Retina (tissue), 1 donor: ENCODE results near the gene CDH23.

Experiments used
- DNase-seq: peaks from one replicate; pipeline ENCODE4 v3.0.0-alpha.2; 2016

Gene CDH23

DNA sequence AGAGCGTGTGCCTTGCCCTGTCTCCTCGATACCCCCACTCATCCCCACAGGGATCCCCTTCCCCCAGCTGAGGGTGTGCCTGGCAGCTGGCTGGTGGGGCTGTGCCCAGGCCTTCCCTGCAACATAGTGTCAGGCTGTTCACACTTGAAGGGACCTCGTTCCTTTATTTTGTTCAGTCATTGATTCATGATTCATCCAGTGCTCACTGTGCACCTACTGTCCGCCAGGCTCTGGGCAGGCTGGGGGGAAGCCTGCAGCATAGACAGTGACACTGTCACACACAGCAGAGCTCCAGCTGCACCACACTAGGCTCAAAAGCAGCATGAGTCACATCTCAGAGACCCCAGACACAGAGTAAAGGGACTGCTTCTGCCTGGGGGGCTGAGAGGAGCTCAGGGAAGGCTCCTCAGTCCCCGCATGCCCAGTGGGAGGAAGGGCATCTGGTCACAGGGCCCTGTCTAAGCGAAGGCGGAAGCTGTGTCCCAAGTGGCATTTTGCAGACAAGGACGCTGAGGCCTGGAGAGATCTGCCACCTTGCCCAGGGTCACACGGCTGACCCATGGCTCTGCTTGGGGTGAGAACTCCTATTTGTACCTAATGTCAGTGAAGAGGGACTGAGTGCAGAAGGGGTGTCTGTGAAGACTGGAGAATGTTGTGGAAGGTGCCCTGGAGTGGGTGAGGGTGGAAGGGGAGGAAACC lies 27.9 kb downstream of the CDH23 start:
- DNase-seq: no peak

DNA sequence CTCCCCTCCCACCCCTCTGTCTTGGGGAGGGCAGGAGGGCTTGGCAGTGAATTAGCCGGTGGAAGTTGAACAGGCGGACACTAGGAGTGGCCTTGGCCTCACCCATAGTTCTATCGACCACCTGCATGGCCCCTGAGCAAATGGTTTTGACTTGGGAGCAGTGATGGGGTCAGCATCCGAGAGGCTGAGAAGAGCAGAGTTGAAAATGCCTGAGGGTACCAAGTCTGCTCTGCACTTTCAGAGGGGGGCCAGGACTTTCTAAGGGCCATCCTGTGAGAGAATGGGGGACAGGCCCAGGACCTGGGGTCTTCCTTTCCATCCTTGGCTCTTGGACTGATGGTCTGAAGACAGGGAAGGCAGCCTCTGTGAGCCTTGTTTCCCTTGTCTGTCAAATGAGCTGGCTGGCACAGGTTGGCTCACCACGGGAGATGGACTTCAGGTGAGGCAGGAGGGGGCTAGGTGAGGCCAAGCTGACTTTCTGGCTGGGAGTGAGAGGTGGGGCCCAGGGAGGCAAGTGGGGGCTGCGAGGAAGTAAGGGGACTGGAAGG lies 29.4 kb downstream of the CDH23 start:
- DNase-seq: no peak

DNA sequence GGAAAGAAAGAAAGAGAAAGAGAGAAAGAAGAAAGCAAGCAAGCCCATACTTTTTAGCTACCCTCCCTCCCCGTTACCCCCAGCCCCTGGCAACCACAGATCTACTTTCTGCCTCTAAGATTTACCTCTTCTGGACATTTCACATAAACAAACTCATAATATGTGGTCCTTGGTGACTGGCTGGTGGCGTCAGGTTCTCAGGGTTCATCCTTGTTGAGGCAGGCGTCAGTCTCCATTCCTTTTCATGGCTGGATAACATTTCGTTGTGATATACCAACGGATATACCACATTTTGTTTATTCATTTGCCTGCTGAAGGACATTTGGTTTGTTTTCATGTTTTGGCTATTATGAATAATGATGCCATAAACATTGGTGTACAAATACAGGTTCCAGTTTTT lies 30.5 kb downstream of the CDH23 start:
- no peak for DNase-seq

DNA sequence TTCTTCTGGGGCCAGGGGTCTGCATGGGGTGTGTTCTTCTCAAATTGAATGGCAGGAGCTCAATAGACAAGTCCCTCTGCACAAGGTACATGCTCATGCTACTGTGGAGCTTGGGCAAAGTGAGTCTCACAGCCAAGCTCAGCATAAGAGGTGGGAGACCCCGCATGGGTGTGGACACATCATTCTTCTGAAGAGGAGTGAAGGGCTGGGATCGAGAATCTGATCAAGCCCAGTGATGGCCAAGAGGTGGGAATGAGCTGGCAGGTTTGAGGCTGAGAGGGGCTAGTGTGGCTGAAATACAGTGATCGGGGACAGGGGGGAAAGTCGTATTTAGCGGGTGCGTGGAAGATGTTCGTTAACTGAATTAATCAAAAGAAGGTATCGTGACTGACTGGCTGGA lies 32.6 kb downstream of the CDH23 start:
- no peak for DNase-seq

DNA sequence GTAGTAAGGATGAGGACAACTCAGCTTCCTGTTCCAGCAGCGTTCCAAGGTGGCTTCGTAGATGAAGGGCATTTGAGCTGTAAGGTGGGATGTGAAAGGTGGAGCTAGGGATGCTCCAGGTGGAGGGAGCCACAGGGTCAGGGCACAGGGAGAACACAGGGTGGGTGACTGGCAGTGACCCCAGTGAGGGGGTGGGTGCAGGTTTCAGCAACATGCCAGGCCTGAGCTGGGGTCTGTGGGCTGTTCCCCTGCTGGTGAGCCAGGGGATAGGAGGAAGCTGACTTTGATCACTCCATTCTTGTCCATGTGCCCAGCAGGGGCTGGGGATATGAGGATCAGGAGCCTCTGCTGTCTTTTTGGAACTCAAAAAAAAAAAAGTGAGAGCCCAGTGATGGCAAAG lies 33.2 kb downstream of the CDH23 start:
- no peak for DNase-seq

DNA sequence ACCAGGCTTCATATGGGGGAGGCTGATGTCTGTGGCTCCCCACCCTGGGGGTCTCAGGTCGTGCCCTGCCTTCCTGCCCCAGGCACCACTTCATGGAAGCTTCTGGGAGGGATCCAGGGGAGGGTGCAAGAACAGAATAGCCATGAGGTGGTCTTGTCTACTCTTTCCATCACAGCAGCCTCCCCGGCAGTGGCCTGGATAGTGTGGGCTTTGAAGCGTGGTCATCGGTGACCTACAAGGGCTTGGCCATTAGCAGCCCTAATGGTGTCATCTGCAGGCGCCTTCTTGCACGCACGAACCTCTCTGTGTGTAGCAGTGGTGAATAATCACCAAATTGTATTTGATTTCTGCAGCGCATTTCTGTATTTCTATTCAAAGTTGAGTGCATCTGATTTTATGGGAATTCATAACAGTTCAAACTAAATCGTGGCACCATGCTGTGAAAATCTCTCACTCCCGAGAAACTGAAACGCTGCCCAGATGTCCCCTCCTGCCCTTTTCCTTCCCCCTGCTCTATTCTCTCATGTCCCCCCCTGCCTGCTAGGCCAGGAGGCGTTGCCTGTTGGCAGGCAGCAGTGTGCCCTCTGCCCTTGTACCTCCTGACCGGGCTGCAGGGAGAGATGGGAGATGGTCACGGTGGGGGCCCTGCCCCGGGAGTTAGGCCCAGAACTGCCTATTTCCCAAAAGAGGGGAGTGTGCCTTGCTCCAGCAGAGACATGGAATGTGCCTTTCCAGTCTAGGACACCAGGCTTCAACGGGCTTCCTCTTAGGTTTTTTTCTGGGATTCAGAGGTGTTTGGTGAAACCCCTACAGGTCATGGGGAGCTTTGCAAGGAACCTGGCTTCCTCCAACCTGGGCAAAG lies 34.8 kb downstream of the CDH23 start:
- DNase-seq: peak; percentile 73

DNA sequence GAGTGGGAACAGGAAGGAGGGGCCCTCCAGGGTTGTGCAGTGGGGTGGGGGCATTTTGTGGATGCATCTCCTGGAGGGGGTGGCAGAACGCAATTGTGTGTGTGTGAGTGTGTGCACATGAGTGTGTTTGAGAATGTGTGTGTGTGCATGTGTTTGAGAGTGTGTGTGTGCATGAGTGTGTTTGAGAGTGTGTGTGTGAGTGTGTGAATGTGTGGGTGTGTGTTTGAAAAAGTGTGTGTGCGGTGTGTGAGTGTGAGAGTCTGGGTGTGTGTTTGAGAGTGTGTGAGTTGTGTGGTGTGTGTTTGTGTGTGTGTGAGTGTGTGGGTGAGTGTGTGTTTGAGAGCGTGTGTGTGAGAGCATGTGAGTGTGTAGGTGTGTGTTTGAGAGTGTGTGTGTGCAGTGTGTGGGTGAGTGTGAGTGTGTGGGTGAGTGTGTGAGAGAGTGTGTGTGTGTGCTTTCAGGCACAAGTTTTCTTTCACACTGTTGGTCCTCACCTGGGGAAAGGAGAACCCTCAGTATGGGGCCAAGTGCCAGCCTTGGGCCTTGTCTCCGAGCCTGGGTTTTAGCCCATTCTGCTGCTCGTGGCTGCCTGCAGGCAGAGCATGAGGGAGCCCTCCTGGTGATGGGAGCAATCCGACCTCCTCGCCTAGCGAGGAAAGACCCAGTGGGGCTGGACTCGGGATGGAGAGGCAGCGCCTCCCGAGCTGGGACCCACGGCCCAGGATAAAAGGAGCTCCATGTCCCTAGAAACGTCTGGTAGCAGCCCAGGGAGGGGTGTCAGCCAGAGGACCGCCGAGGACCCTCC lies 35.6 kb downstream of the CDH23 start:
- no peak for DNase-seq

DNA sequence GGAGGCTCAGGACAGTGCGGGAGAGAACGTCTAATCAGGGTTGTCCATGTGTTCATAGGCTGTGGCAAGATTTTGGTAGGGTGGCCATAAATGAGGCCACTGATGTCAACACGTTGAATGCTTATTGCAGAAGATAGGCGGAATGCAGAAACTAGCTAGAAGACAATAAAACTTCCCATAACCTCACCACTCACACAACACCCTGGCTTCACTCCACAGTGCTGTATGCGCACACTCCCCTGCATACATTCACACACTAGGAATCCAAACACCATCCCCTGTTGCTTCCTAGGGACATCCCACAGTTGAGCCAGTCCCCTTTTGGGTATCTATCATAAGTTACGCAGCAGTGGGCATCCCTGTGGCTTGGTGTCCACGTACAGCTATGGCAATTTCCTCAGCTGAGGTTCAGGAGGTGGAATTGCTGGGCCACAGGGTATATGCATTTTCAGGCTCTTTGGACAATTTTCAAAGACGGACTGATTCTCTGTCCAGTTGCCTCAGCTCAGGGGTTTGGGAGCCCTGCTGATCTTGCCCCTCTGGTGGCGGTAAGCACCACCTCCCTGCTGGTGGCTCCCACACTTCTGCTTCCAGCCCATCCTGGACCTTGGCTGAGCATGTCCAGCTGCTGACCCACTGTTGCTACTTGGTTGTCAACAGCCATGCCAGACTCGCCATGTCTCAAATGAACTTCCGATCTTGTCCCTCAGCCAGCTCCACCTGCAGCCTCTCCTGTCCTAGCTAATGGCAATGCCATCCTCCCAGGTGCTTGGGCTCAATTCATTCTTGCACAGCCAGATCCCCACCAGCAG lies 36.4 kb downstream of the CDH23 start:
- no peak for DNase-seq

DNA sequence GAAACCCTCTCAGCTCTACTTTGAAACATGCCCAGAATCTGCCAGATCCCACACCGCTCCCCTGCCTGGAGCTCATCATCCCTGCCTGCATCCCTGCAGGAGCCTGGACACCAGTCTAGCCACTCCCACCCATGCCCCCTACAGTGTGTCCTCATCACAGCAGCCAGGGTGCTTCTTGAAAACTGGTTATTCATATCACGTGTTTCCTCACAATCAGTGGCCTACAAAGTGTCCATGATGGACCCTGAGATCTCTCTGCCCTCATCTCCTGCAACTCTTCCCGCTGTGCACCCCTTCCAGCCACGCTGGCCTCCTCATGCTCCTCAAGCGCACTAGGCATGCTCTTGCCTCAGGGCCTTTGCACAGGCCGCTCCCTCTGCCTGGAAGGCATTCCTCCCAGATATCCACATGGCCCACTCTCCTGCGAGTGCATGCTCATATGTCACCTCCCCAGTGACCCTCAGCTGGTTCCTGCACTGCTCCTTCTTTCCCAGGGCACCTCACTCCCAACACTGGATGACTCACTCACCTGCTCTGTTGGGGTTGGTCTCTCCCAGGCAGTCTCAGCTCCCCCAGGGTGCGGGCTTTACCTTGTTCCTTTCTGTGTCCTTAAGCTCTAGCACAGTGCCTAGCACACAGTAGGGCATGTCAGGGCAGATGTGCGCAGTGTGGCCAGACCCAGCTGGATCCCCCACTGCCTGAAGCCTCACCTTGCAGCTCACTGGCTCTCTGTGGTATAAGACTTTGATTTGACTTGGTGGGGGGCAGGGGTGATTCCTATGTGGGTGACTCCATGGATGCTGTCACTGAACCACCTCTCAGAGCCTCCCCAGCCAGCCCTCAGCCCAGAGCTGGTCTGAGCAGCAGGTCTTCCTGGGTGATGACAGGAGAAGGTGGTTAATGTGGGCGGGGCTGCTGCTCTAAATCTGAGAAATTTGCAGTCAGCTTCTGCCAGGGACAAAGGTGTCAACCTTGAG lies 37.3 kb downstream of the CDH23 start:
- DNase-seq: no peak

DNA sequence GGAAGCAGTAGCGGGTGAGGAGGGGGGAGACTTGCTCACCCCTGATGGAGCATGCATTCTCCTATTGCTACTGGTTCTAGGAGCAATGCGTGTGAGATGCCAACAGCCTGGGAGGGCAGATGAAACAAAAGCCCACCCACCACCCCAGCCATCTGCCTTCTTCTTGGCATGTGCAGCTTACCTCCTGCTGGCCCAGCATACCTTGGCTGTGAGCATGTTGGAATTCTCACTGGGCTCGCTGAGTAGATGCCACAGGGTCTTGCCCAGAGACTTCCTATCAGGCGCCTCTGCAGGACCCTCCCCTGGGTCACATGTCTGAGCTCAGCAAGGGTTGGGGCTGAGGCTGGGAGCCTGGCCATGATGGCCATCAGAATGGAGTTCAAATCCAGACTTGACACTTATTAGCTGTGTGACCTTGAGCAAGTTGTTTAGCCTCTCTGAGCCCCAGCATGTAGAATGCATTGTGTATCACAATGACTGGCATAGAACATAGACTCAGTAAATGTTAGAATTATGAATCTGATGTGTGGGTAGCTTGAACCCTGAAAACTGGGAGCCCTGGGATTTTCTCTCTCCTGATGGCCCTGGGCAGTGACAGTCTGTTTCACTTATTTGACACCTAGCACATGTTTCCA lies 38.2 kb downstream of the CDH23 start:
- no peak for DNase-seq

DNA sequence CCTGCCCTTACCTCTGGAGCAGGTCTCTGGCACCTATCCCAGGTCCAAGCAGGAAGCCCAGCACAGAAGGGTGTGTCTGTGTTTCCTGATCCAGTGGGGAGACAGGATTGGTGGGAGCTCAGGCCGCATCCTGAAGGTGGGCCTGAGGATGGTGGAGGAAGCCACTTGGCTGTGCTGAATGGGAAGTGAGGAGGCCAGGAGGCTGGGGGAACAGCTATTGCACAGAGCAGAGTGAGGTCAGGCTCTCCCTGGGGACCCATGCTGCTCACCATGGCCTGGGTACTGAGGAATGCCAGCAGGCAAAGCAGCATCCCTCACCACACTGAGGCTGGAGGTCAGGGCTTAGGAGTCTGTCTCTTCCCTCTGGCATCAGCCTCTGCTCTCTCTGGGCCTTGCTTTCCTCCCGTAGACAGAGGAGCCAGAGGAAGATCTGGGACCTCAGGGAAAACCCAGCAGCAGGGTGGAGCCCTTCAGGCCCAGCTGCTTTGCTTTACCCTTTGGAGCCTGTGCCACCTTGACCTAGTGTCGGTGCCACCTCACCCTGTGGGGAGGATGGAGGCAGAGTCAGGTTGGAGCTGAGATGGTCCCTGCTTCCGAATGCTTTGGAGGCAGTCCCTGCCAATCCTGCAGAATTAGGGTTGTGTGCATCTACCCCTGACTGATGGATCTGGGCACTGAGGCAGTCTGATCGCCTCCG lies 39.0 kb downstream of the CDH23 start:
- no peak for DNase-seq

DNA sequence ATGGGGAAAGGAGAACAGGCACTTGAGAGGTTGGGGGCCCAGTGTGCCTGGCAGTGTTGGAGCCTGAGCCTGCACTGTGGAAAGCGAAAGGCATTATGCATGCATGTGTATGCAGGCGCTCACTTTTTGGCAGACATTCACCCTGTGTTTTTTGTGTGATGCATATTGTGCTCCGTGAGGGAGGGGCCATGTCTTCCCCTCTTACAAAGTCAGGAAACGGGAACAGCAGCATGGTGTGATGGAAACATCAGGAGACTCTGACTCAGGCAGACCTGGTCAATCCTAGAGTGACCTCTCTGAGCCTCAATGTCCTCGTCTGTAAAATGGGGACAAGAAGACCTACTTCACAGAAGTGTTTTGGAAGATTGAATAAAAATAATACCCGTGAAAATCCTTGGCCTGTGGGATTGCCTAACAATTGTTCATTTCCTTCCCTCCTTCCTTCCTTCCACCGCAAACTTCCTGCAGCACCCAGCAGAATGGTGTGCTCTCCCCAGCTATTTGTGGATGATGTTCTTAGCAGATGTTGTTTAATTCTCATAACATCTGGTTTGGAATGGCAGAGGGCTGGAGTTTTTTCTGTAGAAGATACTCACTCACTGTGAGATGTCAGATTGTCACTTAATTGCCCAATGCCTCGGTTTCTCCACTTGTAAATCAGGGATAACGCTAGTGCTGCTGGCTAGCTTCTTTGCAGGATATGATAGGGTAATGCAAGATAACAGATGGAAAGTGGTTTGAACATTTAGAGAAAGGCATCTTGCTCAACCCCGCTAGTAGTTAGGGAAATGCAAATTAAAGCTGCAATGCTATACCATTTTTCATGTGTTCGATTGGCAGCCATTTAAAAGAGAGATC lies 39.8 kb downstream of the CDH23 start:
- no peak for DNase-seq

DNA sequence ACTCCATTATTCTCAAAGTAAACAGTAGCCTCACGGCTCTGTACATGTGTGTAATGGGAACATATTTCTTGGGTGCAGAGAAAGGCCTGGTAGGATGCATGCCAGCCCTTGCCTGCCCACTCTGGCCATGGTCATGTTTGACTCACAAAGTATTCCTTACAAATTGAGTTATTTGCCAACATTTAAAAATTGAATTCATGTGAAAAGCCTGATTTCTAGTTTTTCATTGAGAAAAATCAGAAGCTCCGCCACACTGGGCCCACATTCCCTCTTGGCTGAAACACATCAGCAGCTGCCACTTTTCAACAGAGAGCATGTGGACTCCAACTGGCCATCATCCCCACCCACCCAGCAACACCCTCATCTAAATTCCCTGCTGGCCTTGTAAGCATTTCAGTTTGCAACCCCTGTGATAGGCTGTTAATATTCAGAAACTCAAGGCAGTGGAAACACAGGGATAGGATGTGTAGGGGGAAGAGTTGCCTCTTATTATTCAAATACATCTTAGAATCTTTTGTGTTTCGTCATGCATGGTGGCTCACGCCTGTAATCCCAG lies 40.9 kb downstream of the CDH23 start:
- DNase-seq: no peak

DNA sequence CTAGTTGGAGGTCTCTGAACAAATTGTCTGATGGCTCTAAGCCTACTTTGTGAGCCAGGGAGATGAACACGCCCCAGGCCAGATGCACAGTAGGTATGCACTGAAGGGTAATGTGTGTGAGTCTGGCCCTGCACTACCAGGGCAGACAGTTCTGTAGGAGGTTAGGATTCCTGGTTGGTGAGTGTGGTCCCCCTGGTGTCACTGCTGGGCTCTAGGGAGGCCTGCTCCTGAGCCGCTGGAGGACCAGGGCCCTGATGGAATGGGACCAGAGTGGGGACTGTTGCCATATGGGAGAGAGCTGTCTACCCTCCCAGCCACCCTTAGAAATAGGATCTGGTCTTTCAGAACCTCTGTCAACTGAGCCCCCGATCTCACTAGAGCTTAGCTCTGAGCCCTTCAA lies 42.0 kb downstream of the CDH23 start:
- no peak for DNase-seq

DNA sequence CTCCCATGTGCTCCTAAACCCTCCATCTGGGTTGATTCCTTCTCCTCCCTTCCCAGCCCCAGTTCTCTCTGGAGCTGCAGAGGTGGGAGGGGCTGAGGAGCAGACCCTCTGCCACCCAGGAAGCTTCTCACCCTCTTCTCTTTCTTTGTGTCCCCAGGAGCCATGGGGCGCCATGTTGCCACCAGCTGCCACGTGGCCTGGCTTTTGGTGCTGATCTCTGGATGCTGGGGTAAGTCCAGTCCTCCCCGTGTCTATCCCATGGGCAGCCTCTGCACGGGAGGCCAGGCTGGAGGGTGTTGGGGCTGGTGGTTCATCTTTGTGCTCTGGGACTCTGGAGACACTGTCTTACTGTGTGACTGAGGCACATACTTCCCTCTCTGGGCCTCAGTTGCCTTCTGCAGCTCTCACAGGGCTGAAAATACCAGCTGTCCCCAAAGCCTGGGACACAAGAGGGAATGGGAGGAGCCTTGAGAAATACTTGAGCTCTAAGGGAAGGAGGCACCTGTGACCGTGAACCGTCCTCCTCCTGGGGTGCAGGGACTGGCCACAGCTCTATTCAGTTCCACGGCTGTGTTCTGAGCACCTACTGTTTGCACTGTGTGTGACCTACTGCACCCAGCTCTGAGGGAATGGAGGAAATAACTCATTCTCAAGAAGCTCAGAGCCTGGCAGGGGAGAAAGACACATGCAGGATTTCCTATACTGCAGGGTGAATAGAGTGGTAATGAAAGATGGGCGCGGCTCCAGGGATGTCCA lies 43.1 kb downstream of the CDH23 start:
- no peak for DNase-seq

DNA sequence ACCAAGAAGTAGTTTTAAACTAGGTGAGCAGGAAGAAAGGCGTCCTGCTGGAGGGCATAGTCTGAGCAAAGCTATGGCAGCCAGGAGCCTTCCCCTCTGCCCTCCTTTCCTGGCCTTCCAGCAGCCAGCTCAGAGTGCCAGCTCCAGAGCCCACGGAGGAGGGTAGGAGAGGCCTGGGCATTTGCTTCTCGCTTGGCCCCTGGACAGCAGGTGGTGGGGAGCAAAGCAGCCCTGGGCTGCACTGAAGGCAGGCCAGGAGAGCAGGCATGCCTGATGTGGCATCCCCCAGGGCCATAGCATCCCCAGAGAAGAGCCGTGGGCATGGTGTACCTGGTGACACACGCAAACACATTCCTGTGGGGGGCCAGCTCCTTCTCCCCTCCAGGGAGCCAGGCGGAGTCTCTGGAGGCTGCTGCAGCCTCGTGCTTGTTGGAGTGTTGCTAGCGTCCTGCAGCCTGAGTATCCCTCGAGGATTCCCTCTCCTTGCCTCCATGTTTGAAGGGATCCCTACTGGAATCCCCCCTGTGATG lies 43.9 kb downstream of the CDH23 start:
- DNase-seq: no peak

DNA sequence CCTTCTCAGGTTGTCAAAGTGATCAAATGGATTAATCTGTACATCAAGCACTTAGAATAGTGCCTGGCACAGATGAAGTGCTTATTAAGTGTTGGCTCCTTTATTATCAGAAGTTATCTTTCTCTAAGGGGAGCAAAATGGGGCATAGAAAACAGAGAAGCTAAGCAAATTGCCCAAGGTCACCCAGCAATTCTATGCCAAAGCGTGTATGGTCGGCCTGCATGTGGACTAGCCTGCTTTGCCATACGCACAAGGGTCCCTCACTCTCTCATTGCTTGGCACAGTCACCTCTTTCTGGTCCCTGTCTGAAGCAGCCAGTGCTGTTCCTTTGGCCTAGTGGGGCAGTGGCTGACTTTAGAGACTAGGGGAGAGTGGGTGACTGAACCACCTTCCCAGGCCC lies 45.3 kb downstream of the CDH23 start:
- no peak for DNase-seq
